Heart left ventricle (tissue), 13 donors: ENCODE data around the gene ACAN.

Experiments used
- POLR2A ChIP-seq, 2 donors: fragments of 450-650 bp; IDR thresholded peaks; one replicate each; pipeline ENCODE4 v1.6.1; 2017; ENCODE audit warnings: antibody characterized with exemption in 2 of 2, mild to moderate bottlenecking in 2 of 2, moderate library complexity in 2 of 2
- TF ChIP-seq, protein P1 (sequence below), 12 donors: fragments of 200-600 bp; sonication (generic) in 4 of 12; IDR thresholded peaks; one replicate each; pipeline versions ENCODE4 v1.5.0 to v1.8.0; 2018 to 2022; ENCODE audit warnings: antibody characterized with exemption in 12 of 12, mild to moderate bottlenecking in 5 of 12
- donor health status: ischemic (EF 13 %, LVEDD 7.1; RV severe dilation, severe dysfunction).
- donor health status: DM: no; HTN: yes; CAD: no.
- donor health status: DM: no; HTN: no; CAD: no.
- donor health status: ischemic (EF 25% LVEDD 6.9; RV normal size, moderate dysfunction).
- donor health status: ischemic (EF 25% LVEDD 5.7; RV mildly dilated, moderate dysfunction).
- donor health status: ischemic (EF 35%, LVEDD 5.7; RV mildly dilated, moderate dysfunction).
- donor health status: nonischemic (EF 11% LVEDD 7.7; RV severe dilation, severe dysfunction).
- donor health status: DM: yes; HTN: yes; CAD: no.
- donor health status: PGD.
- donor health status: ischemic (EF 29% LVEDD 5.4; RV normal size, mild dysfunction).
- donor health status: nonischemic (EF 23%, LVEDD 6.1; RV moderate dilation, normal function).

DNA sequence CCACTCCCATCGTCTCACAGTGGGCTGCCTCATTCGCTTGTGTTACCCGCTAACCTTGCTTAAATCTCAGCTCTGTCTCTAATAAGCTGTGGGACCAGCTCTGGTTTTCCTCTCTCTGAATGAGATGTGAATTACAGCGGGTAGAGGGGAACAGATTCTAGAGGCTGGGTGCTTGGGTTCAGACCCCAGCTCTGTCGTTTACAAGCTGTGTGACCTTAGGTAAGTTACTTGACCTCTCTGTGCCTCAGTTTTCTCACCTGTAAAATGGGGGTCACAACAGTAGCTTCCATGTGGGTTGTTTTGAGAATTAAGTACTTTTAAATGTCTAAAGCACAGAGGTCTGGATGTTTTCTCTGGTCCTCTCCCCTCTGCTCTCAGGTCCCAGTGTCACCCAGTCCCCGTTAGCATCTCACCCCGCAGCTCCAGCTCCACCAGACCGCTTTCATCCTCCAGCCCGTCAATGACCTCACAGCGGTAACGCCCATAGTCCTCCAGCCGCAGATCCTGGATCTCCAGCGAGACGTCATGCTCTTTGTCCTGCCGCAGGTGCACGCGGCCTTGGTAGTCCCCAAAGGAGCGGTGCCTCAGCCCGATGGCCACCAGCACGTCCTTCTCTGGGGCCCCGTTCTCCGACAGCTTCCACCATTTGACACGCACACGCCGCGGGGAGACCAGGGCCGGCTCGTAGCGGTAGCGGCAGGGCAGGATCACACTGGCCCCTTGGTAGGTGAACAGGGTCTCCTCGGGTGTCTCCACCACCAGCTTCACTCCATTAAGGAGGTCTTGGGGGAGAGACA is 77.9 kb downstream of the ACAN start:
- TF ChIP-seq, protein P1, sequence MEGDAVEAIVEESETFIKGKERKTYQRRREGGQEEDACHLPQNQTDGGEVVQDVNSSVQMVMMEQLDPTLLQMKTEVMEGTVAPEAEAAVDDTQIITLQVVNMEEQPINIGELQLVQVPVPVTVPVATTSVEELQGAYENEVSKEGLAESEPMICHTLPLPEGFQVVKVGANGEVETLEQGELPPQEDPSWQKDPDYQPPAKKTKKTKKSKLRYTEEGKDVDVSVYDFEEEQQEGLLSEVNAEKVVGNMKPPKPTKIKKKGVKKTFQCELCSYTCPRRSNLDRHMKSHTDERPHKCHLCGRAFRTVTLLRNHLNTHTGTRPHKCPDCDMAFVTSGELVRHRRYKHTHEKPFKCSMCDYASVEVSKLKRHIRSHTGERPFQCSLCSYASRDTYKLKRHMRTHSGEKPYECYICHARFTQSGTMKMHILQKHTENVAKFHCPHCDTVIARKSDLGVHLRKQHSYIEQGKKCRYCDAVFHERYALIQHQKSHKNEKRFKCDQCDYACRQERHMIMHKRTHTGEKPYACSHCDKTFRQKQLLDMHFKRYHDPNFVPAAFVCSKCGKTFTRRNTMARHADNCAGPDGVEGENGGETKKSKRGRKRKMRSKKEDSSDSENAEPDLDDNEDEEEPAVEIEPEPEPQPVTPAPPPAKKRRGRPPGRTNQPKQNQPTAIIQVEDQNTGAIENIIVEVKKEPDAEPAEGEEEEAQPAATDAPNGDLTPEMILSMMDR (IDR thresholded peaks at IDR 0.05): no peak
- TF ChIP-seq POLR2A (IDR thresholded peaks at IDR 0.05): no peak
